ENCODE results near the gene SIX3.

Gene SIX3

GRCh38 chr2:44902217-44903137 is 39.0 kb upstream of the SIX3 start:
- Histone ChIP-seq H3K27ac (replicated peaks) (no peak overlapping the region), H3K4me3 (replicated peaks; ENCODE audit: insufficient read depth, low read length) (no peak overlapping the region), H3K27me3 (ENCODE audit: insufficient read depth, poor library complexity, severe bottlenecking) (peaks cover 5% of the 10 kb centered on the region)
- TF ChIP-seq, protein P1, sequence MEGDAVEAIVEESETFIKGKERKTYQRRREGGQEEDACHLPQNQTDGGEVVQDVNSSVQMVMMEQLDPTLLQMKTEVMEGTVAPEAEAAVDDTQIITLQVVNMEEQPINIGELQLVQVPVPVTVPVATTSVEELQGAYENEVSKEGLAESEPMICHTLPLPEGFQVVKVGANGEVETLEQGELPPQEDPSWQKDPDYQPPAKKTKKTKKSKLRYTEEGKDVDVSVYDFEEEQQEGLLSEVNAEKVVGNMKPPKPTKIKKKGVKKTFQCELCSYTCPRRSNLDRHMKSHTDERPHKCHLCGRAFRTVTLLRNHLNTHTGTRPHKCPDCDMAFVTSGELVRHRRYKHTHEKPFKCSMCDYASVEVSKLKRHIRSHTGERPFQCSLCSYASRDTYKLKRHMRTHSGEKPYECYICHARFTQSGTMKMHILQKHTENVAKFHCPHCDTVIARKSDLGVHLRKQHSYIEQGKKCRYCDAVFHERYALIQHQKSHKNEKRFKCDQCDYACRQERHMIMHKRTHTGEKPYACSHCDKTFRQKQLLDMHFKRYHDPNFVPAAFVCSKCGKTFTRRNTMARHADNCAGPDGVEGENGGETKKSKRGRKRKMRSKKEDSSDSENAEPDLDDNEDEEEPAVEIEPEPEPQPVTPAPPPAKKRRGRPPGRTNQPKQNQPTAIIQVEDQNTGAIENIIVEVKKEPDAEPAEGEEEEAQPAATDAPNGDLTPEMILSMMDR (IDR thresholded peaks at IDR 0.05; ENCODE audit: insufficient read depth, low read length), result no peak
- TF ChIP-seq SPI1 (IDR thresholded peaks at IDR 0.05; ENCODE audit: borderline replicate concordance, low read depth) (no peak), POLR2AphosphoS5 (IDR thresholded peaks at IDR 0.05; ENCODE audit: low read depth) (no peak), GABPA (IDR thresholded peaks at IDR 0.05; ENCODE audit: low read depth) (no peak), REST (IDR thresholded peaks at IDR 0.05; ENCODE audit: insufficient replicate concordance, low read depth) (no peak)
- no peak for DNase-seq (ENCODE audit: low read depth in 1 of 2, low spot score in 1 of 2)

DNA sequence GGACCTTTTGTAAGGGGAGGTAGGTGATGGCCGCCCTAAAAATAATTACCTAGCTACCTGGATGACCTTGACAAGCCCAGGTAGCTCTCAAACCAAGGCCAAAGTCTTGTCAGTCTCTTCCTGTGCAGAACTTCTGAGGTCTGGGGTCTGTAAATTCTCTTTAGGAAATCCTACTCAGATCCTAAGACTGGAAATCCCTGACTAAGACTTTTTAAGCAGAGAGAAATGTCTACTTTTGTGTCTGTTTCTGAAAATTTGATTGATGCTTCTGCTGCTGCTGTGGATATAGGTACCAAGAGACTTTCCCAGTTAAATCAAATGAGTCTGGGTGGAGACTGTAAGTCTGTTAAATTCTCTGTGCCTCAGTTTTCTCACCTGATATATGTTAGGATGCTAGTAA is 36.9 kb upstream of the SIX3 start:
- no peaks in the 10 kb centered on the region for H3K27me3 ChIP-seq (ENCODE audit: insufficient read depth, poor library complexity, severe bottlenecking)
- no peak overlapping the region for H3K4me3 ChIP-seq (replicated peaks; ENCODE audit: insufficient read depth, low read length)
- DNase-seq (ENCODE audit: low read depth in 1 of 2, low spot score in 1 of 2), result no peak
- TF ChIP-seq SPI1 (IDR thresholded peaks at IDR 0.05; ENCODE audit: borderline replicate concordance, low read depth) (no peak), GABPA (IDR thresholded peaks at IDR 0.05; ENCODE audit: low read depth) (no peak), POLR2AphosphoS5 (IDR thresholded peaks at IDR 0.05; ENCODE audit: low read depth) (no peak), REST (IDR thresholded peaks at IDR 0.05; ENCODE audit: insufficient replicate concordance, low read depth) (no peak)
- TF ChIP-seq, protein P1 (IDR thresholded peaks at IDR 0.05; ENCODE audit: insufficient read depth, low read length), result no peak
- no peak overlapping the region for H3K27ac ChIP-seq (replicated peaks)

GRCh38 chr2:44906972-44907371 is 34.5 kb upstream of the SIX3 start:
- no peak for TF ChIP-seq GABPA (IDR thresholded peaks at IDR 0.05; ENCODE audit: low read depth)
- no peak for TF ChIP-seq POLR2AphosphoS5 (IDR thresholded peaks at IDR 0.05; ENCODE audit: low read depth)
- TF ChIP-seq SPI1 (IDR thresholded peaks at IDR 0.05; ENCODE audit: borderline replicate concordance, low read depth), result no peak
- no peak for TF ChIP-seq REST (IDR thresholded peaks at IDR 0.05; ENCODE audit: insufficient replicate concordance, low read depth)
- TF ChIP-seq, protein P1 (IDR thresholded peaks at IDR 0.05; ENCODE audit: insufficient read depth, low read length), result no peak
- H3K27me3 ChIP-seq (ENCODE audit: insufficient read depth, poor library complexity, severe bottlenecking), result no peaks in the 10 kb centered on the region
- H3K27ac ChIP-seq (replicated peaks), result no peak overlapping the region
- H3K4me3 ChIP-seq (replicated peaks; ENCODE audit: insufficient read depth, low read length), result no peak overlapping the region
- DNase-seq (ENCODE audit: low read depth in 1 of 2, low spot score in 1 of 2), result no peak

Measured in HL-60 (cell line).